ENCODE measurements around the gene MXI1. TPM values are rescaled to one million over a fixed set of nuclear protein-coding genes. Genes with fewer than 3 reads are reported as not detected.

Gene MXI1
- total and polyA plus RNA-seq, 9 donors: 41.9 to 100 (median 63.5) TPM

DNA sequence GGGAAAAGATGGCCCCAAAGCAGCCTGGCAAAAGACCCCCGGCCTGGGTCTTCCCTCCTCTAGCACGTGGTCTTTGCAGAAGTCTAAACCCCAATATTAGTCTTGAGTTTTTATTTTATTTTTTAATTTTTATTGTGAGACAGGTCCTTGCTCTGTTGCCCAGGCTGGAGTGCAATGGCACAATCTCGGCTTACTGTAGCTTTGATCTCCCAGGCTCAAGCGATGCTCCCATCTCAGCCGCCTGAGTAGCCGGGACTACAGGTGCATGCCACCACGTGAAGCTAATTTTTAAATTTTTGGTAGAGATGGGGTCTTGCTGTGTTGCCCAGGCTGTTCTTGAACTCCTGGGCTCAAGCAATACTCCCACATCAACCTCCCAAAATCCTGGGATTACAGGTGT lies 40.3 kb upstream of the MXI1 start:
- 91 to 95% (median 94%) methylated on average over 7 of the region's 7 CpGs for WGBS, 3 donors
- H3K9me3 ChIP-seq: no peaks in the 10 kb centered on the region
- no peak overlapping the region for H3K27ac ChIP-seq
- H3K27me3 ChIP-seq: no peaks in the 10 kb centered on the region
- DNase-seq: no peak
- TF ChIP-seq POLR2A (IDR thresholded peaks at IDR 0.05) (no peak), EP300 (IDR thresholded peaks at IDR 0.05) (no peak), CTCF (IDR thresholded peaks at IDR 0.05) (no peak)
- H3K4me1 ChIP-seq (ENCODE audit: insufficient read depth): no peaks in the 10 kb centered on the region
- intact Hi-C loops (cut with DNase I): loop anchor here in 1 of 4 donors (5.0 kb wide), 1 partner anchor 35 kb away; no protein-coding TSS in a partner anchor
- no peaks in the 10 kb centered on the region for H3K36me3 ChIP-seq
- H3K4me3 ChIP-seq: no peak overlapping the region

DNA sequence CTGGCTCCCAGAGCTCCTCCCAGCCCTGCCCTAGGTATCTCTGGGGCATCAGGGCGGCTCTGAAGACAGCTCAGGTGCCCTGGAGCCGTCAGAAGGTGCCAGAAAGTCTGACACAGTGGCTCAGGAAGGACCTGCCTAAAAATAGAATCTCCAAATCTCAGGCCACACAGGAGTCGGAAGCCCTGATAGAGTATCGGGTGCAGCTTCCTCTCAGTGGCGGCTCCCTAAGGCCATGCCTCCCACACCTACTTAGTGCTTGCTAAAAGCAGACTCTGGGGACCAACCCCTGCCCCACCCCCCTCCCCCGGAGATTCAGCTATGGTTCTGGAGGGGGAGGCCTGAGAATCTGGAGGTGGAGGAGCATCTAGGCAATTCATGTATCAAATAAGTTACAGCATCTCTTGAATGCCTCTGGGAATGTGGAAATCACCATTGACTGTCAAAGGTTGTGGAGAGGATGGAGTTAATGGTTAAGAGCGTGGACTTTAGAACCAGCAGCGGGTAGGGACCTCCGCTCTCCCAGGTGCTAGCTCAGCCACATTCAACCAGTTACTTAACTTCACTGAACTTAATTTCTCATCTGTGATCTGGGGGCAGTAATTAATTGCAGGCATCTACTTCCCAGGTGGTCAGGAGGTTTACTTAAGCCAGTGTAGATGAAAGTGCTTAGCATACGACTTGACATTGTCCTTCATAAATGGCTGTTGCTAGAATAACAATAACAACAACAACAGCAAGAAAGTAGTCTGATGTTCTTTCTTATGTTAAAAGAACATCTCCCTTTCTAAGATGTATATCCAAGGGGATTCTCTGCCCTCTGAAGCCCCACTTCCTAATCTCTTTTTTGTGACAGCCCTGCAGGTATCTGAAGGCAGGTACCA lies 38.6 kb upstream of the MXI1 start:
- H3K27ac ChIP-seq: no peak overlapping the region
- no peak for TF ChIP-seq POLR2A (IDR thresholded peaks at IDR 0.05)
- no peak for TF ChIP-seq CTCF (IDR thresholded peaks at IDR 0.05)
- no peak for TF ChIP-seq EP300 (IDR thresholded peaks at IDR 0.05)
- no peaks in the 10 kb centered on the region for H3K9me3 ChIP-seq
- H3K4me3 ChIP-seq: no peak overlapping the region
- WGBS, 3 donors: 15 to 20% (median 18%) methylated on average over 10 of the region's 10 CpGs
- intact Hi-C loops (cut with DNase I): loop anchor here in 1 of 4 donors (5.0 kb wide), 1 partner anchor 33 kb away; no protein-coding TSS in a partner anchor
- H3K27me3 ChIP-seq: no peaks in the 10 kb centered on the region
- H3K4me1 ChIP-seq (ENCODE audit: insufficient read depth): no peaks in the 10 kb centered on the region
- H3K36me3 ChIP-seq: no peaks in the 10 kb centered on the region
- DNase-seq: no peak

- intact Hi-C loops (cut with DNase I): loop anchor here in 1 of 4 donors (5.0 kb wide), 1 partner anchor 33 kb away; no protein-coding TSS in a partner anchor
- H3K27me3 ChIP-seq: no peaks in the 10 kb centered on the region
- H3K4me3 ChIP-seq: no peak overlapping the region
- H3K27ac ChIP-seq: no peak overlapping the region
- TF ChIP-seq EP300 (IDR thresholded peaks at IDR 0.05) (no peak), CTCF (IDR thresholded peaks at IDR 0.05) (no peak), POLR2A (IDR thresholded peaks at IDR 0.05) (no peak)
- H3K36me3 ChIP-seq: no peaks in the 10 kb centered on the region
- H3K4me1 ChIP-seq (ENCODE audit: insufficient read depth): no peaks in the 10 kb centered on the region
- DNase-seq: no peak
- no peaks in the 10 kb centered on the region for H3K9me3 ChIP-seq
- WGBS, 3 donors: 31 to 58% (median 51%) methylated on average over 1 of the region's 1 CpG
These were observed 37.8 kb upstream of the MXI1 start for GRCh38 chr10:110169586-110169985.

- H3K4me3 ChIP-seq: no peak overlapping the region
- WGBS, 3 donors: 5 to 8% (median 6%) methylated on average over 13 of the region's 13 CpGs
- no peak for TF ChIP-seq POLR2A (IDR thresholded peaks at IDR 0.05)
- TF ChIP-seq CTCF (IDR thresholded peaks at IDR 0.05): no peak
- TF ChIP-seq EP300 (IDR thresholded peaks at IDR 0.05): no peak
- H3K27ac ChIP-seq: no peak overlapping the region
- no peaks in the 10 kb centered on the region for H3K36me3 ChIP-seq
- DNase-seq: no peak
- intact Hi-C loops (cut with DNase I): no loop called here
- H3K9me3 ChIP-seq: no peaks in the 10 kb centered on the region
- no peaks in the 10 kb centered on the region for H3K27me3 ChIP-seq
- H3K4me1 ChIP-seq (ENCODE audit: insufficient read depth): no peaks in the 10 kb centered on the region
These were observed 37.0 kb upstream of the MXI1 start for GRCh38 chr10:110170142-110170971.
